ENCODE data around the gene HAGH.
"Not testable (repeated sequence)": the region's sequence is repeated elsewhere in the genome, so short reads cannot be mapped to it uniquely, and the experiment has no call there.

Gene HAGH

GRCh38 chr16:1809281-1809801 is 17.3 kb downstream of the HAGH start:
- Mint-ChIP-seq H3K27me3 (no peaks in the 10 kb centered on the region), H3K4me3 (no peak overlapping the region), H3K36me3 (ENCODE audit: low read depth) (peaks cover 76% of the 10 kb centered on the region), H3K4me1 (ENCODE audit: low read depth) (peaks cover 11% of the 10 kb centered on the region), H3K9me3 (no peaks in the 10 kb centered on the region), H3K27ac (no peak overlapping the region)
- no peak for DNase-seq

GRCh38 chr16:1808691-1809090 is 17.9 kb downstream of the HAGH start:
- Mint-ChIP-seq H3K36me3 (ENCODE audit: low read depth) (peaks cover 75% of the 10 kb centered on the region), H3K9me3 (no peaks in the 10 kb centered on the region), H3K27ac (no peak overlapping the region), H3K4me1 (ENCODE audit: low read depth) (peaks cover 11% of the 10 kb centered on the region), H3K4me3 (no peak overlapping the region), H3K27me3 (no peaks in the 10 kb centered on the region)
- no peak for DNase-seq

DNA sequence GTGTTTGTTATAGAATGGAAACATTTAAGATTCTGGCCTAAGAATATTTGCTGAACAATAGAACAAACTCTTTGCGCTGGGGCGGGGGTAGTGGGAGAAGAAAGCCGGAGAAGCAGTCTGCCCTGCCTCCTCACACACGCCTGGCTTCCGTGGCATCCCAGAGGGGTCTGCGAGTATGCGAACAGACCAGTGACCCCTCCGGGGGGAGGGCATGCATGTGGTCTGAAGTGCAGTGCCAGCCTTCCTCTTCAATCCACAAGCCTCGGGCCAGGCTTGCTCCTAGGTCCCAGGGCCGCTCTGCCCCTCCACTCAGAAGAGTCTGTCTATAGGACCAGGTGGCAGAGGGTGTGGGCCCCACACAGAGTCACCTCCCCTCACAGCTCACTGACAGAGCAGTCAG is 19.0 kb downstream of the HAGH start:
- Mint-ChIP-seq H3K4me3 (no peak overlapping the region), H3K36me3 (ENCODE audit: low read depth) (peaks cover 66% of the 10 kb centered on the region), H3K4me1 (ENCODE audit: low read depth) (peaks cover 2% of the 10 kb centered on the region), H3K27ac (no peak overlapping the region), H3K27me3 (no peaks in the 10 kb centered on the region), H3K9me3 (no peaks in the 10 kb centered on the region)
- no peak for DNase-seq

DNA sequence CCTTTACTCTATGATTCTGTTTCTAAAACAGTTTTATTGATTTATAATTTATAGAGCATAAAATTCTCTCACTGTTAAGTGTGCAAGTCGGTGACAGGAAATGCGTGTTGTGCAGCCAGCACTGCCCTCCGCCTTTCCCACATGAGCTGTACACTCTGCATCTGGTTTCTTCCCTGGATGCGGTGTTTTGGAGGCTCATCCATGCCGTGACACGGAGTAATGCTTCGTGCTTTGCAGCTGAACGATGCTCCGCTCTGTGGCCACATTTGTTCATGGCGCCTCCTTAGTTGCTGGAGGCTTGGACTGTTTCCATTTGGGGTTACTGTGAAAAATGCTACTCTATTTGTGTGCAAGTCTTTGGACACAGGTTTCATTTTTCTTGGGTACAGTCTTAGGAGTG is 25.9 kb downstream of the HAGH start:
- Mint-ChIP-seq H3K27me3 (no peaks in the 10 kb centered on the region), H3K4me1 (ENCODE audit: low read depth) (no peaks in the 10 kb centered on the region), H3K36me3 (ENCODE audit: low read depth) (peaks cover 60% of the 10 kb centered on the region), H3K4me3 (no peak overlapping the region), H3K9me3 (peaks cover 12% of the 10 kb centered on the region), H3K27ac (no peak overlapping the region)
- no peak for DNase-seq

GRCh38 chr16:1799263-1799662 is 27.4 kb downstream of the HAGH start:
- not testable (repeated sequence) for H3K27ac Mint-ChIP-seq; DNase-seq; H3K27me3 Mint-ChIP-seq; H3K4me3 Mint-ChIP-seq; H3K4me1 Mint-ChIP-seq (ENCODE audit: low read depth)
- H3K36me3 Mint-ChIP-seq (ENCODE audit: low read depth) = peaks cover 50% of the 10 kb centered on the region
- H3K9me3 Mint-ChIP-seq = peaks cover 12% of the 10 kb centered on the region

- H3K9me3 Mint-ChIP-seq = peaks cover 12% of the 10 kb centered on the region
- peaks cover 41% of the 10 kb centered on the region for H3K36me3 Mint-ChIP-seq (ENCODE audit: low read depth)
- H3K27ac Mint-ChIP-seq = no peak overlapping the region
- H3K4me1 Mint-ChIP-seq (ENCODE audit: low read depth) = no peaks in the 10 kb centered on the region
- no peak overlapping the region for H3K4me3 Mint-ChIP-seq
- H3K27me3 Mint-ChIP-seq = no peaks in the 10 kb centered on the region
- DNase-seq = no peak
These were observed 31.5 kb downstream of the HAGH start for GRCh38 chr16:1794908-1795666.

DNA sequence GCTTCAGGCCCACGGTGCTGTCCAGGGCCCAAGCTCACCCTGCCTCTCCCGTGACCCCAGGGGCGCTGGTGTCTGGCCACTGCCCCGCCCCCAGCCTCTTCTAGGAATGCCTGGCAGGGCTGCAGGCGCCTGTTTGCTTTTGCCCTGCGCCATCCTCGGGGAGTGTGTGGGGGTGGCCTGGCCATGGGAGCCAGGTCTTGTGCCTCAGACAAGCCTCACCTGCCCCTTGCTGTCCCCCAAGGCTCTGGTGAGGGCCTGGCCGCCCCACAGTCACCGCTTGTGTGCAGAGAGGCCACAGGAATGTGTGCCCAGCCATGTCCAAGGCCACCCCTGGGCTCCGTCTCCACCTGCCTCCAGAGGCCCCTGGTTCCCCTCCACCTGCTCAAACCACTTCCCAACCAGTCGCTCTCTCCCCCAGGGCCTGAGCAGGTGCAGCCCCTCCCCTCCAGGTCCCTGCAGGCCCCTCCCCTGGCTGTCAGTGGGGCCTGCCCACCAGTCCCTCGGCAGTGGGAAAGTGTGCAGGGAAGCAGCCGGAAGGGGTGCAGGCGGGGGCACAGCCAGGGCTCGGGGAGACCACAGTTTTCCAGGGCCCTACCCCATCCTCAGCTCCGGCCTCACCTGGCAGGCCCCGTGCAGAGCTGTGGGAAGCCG is 32.3 kb downstream of the HAGH start:
- Mint-ChIP-seq H3K4me1 (ENCODE audit: low read depth) (no peaks in the 10 kb centered on the region), H3K27me3 (no peaks in the 10 kb centered on the region), H3K9me3 (peaks cover 10% of the 10 kb centered on the region), H3K36me3 (ENCODE audit: low read depth) (peaks cover 34% of the 10 kb centered on the region), H3K27ac (no peak overlapping the region), H3K4me3 (no peak overlapping the region)
- no peak for DNase-seq

- H3K9me3 Mint-ChIP-seq = peaks cover 5% of the 10 kb centered on the region
- no peak within 1 kb of the TSS for H3K4me3 Mint-ChIP-seq
- H3K27me3 Mint-ChIP-seq = no peaks in the 10 kb centered on the region
- no peak within 1 kb of the TSS for H3K27ac Mint-ChIP-seq
- no peak for DNase-seq
- H3K4me1 Mint-ChIP-seq (ENCODE audit: low read depth) = peaks cover 1% of the 10 kb centered on the region
- peaks cover 34% of the 10 kb centered on the region for H3K36me3 Mint-ChIP-seq (ENCODE audit: low read depth)
These were observed 32.9 kb downstream of the HAGH start, which contains the start of gene IGFALS for GRCh38 chr16:1793578-1794220. Gene IGFALS, minus strand, starts transcription at chr16:1793705. Its CDS starts 53 bp downstream, at chr16:1793652.

DNA sequence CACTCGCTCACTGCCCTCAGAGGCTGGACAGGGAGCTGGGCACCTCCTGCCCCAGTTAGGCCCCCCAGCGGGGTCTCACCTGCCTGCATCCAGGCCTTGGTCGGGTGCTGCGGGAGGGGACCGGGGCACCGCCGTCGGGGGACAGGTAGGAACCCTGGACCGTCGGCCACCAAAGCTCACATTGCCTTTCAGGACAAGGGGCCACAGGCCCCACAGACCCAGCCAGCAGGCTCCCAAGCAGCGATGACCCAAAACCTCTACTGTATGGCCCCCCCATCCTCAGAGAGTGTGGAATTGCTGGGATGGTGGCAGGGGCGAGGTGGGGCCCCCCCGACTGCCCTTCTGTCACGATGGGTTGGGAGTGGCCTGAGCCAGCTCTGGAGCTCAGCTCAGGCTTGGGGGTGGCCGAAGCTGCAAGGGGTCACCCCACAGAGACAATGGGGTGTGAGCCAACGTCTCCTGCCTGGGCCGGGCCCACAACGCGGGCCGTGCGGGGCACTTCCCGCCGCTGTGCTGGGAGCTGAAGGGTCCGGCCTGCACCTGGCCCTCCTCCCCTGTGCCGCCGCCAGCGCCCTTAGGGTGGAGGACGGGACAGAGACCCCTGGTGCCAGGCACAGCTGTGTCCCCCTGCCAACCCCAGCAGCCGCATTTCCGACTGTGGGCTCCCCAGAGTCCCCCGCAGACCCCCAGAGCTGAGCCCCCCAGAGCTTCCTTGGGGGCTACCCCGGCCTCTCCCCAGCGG is 33.6 kb downstream of the HAGH start:
- H3K4me3 Mint-ChIP-seq = no peak overlapping the region
- peaks cover 39% of the 10 kb centered on the region for H3K36me3 Mint-ChIP-seq (ENCODE audit: low read depth)
- H3K9me3 Mint-ChIP-seq = peaks cover 5% of the 10 kb centered on the region
- DNase-seq = no peak
- H3K27me3 Mint-ChIP-seq = no peaks in the 10 kb centered on the region
- H3K27ac Mint-ChIP-seq = no peak overlapping the region
- H3K4me1 Mint-ChIP-seq (ENCODE audit: low read depth) = peaks cover 1% of the 10 kb centered on the region

- H3K4me3 Mint-ChIP-seq = no peak overlapping the region
- DNase-seq = no peak
- H3K9me3 Mint-ChIP-seq = peaks cover 1% of the 10 kb centered on the region
- H3K27ac Mint-ChIP-seq = no peak overlapping the region
- no peaks in the 10 kb centered on the region for H3K27me3 Mint-ChIP-seq
- peaks cover 1% of the 10 kb centered on the region for H3K4me1 Mint-ChIP-seq (ENCODE audit: low read depth)
- peaks cover 38% of the 10 kb centered on the region for H3K36me3 Mint-ChIP-seq (ENCODE audit: low read depth)
These were observed 34.4 kb downstream of the HAGH start for GRCh38 chr16:1791943-1792812.

DNA sequence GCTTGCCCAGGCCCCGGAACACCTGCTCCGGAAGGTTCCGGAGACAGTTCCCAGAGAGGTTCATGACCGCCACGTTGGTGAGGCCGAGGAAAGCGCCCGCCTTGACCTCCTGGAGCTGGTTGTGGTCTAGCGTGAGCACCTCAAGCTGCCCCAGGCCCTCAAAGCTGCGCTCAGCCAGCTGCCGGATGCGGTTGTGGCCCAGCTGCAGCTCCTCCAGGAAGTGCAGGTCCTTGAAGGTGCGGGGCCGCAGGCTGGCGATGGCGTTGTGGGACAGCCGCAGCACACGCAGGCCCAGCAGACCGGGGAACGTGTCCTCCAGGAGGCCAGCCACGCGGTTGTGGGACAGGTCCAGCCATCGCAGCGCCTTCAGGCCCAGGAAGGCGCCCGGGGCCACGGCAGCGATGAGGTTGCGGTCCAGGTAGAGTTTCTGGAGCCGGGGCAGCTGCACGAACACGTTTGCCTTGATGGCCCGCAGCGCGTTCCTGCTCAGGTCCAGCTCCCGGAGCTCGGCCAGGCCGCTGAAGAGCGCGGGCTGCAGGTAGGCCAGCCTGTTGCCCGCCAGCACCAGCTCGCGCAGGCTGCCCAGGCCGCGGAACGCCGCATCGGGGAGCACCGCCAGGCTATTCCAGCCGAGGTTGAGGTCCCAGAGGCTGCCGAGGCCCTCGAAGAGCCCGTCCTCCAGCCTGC is 35.2 kb downstream of the HAGH start:
- DNase-seq = no peak
- Mint-ChIP-seq H3K4me3 (no peak overlapping the region), H3K4me1 (ENCODE audit: low read depth) (peaks cover 1% of the 10 kb centered on the region)

DNA sequence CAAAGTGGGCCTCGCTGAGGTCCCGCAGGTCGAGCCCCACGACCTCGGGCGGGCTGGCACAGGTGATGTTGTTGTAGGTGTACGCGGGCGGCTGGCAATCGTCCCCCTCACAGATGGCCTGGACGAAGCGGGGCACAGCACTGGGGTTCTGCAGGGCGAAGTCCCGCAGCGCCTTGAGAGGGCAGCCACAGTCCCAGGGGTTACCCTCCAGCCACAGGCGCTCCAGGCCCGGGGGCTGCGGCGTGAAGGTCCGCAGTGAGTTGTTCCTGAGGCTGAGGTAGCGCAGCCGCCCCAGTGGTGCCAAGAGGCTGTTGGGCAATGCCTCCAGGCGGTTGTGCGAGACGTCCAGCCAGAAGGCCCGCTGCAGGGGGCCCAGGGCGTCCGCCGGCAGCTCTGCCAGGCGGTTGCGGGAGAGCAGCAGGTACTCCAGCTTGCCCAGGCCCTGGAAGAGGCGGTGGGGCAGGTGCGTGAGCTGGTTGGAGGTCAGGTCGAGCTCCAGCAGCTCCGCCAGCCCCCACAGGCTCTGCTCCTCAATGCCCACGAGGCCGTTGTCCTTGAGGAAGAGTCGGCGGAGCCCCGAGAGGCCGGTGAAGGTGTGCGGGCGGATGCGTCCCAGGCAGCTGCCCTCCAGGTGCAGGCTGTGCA is 35.9 kb downstream of the HAGH start:
- H3K36me3 Mint-ChIP-seq (ENCODE audit: low read depth) = peaks cover 42% of the 10 kb centered on the region
- no peak overlapping the region for H3K27ac Mint-ChIP-seq
- no peaks in the 10 kb centered on the region for H3K27me3 Mint-ChIP-seq
- no peak for DNase-seq
- no peak overlapping the region for H3K4me3 Mint-ChIP-seq
- peaks cover 2% of the 10 kb centered on the region for H3K4me1 Mint-ChIP-seq (ENCODE audit: low read depth)
- H3K9me3 Mint-ChIP-seq = no peaks in the 10 kb centered on the region

More for the DNA sequence above, 35.2 kb downstream of the HAGH start:
- Mint-ChIP-seq H3K36me3 (ENCODE audit: low read depth) (peaks cover 37% of the 10 kb centered on the region), H3K27me3 (no peaks in the 10 kb centered on the region), H3K27ac (no peak overlapping the region), H3K9me3 (no peaks in the 10 kb centered on the region)

DNA sequence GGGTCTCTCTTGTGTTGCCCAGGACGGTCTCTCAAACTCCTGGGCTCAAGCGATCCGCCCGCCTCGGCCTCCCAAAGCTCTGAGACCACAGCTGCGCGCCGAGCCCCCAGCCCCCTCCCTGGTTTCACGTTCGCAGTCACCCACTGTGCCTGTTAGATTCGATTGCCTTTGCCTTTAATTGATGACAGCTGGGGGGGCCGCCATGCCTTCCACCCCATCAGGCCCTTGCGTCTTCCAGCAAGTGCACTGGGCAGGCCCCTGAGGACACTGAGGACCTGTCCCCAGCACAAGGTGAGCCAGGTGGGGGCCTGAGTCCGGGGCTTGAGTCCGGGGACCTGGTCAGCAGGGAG is 36.4 kb downstream of the HAGH start:
- Mint-ChIP-seq H3K36me3 (ENCODE audit: low read depth) (peaks cover 43% of the 10 kb centered on the region), H3K27ac (no peak overlapping the region), H3K9me3 (no peaks in the 10 kb centered on the region), H3K4me1 (ENCODE audit: low read depth) (peaks cover 7% of the 10 kb centered on the region), H3K4me3 (no peak overlapping the region), H3K27me3 (no peaks in the 10 kb centered on the region)
- no peak for DNase-seq
